Keratinocyte (primary cell): ENCODE data around the gene GOT2. TPM values are rescaled to one million over a fixed set of nuclear protein-coding genes. Genes with fewer than 3 reads are reported as not detected.

Source experiments
- DNase-seq: peaks from one replicate; pipeline ENCODE4 v3.0.0-alpha.2; 2011; ENCODE audit warnings: low read depth, missing footprints, low spot score
- FAIRE-seq: peaks from 2 replicates; lab custom pipeline; 2011; peaks lifted over from hg19 to GRCh38; lab: Jason Lieb, UNC
- H2AFZ ChIP-seq: 2 replicates; pipeline ENCODE4 v1.6.0; 2012; ENCODE audit warnings: low read length, control low read depth, inconsistent platforms; ENCODE audit not compliant: control insufficient read depth
- H3K27ac ChIP-seq: 2 replicates; pipeline ENCODE4 v1.5.1; 2011; ENCODE audit warnings: low read length; ENCODE audit not compliant: control insufficient read depth, insufficient read depth
- H3K27me3 ChIP-seq: 3 replicates; pipeline ENCODE4 v1.6.0; 2011; ENCODE audit warnings: low read length; ENCODE audit not compliant: control insufficient read depth, insufficient read depth; ENCODE audit errors: extremely low read depth
- H3K36me3 ChIP-seq, 2 experiments: 2 replicates in 1 of 2; 3 replicates in 1 of 2; pipeline ENCODE4 v1.5.1; 2011; ENCODE audit warnings: low read length in 2 of 2, mild to moderate bottlenecking in 1 of 2; ENCODE audit not compliant: control insufficient read depth in 2 of 2, insufficient read depth in 2 of 2; ENCODE audit errors: extremely low read depth in 1 of 2
- H3K4me1 ChIP-seq: 3 replicates; pipeline ENCODE4 v1.5.1; 2011; ENCODE audit warnings: low read length; ENCODE audit not compliant: control insufficient read depth, insufficient read depth; ENCODE audit errors: extremely low read depth
- H3K4me2 ChIP-seq: 3 replicates; pipeline ENCODE4 v1.6.0; 2011; ENCODE audit warnings: low read depth, low read length; ENCODE audit not compliant: control insufficient read depth, insufficient read depth; ENCODE audit errors: extremely low read depth
- H3K4me3 ChIP-seq, 3 experiments: fragments of 200-600 bp in 1 of 3; sonication (generic) in 1 of 3; 2 replicates in 2 of 3; 3 replicates in 1 of 3; pipeline ENCODE4 v1.5.1; 2011 to 2016; ENCODE audit warnings: low read length in 3 of 3, mild to moderate bottlenecking in 3 of 3, control low read depth in 2 of 3, inconsistent platforms in 1 of 3, low read depth in 1 of 3, mixed read lengths in 1 of 3, mixed run types in 1 of 3, moderate library complexity in 1 of 3; ENCODE audit not compliant: control insufficient read depth in 2 of 3, insufficient read depth in 2 of 3; ENCODE audit errors: extremely low read depth in 1 of 3
- H3K79me2 ChIP-seq: 2 replicates; pipeline ENCODE4 v1.6.0; 2012; ENCODE audit warnings: low read length; ENCODE audit not compliant: control insufficient read depth, insufficient read depth
- H3K9ac ChIP-seq: 3 replicates; pipeline ENCODE4 v1.6.0; 2011; ENCODE audit warnings: low read length; ENCODE audit not compliant: control insufficient read depth, insufficient read depth; ENCODE audit errors: extremely low read depth
- H3K9me1 ChIP-seq: 3 replicates; pipeline ENCODE4 v1.6.0; 2011; ENCODE audit warnings: low read length; ENCODE audit not compliant: control insufficient read depth, insufficient read depth; ENCODE audit errors: extremely low read depth
- H3K9me3 ChIP-seq: 2 replicates; pipeline ENCODE4 v1.5.1; 2012; ENCODE audit warnings: low read depth, low read length; ENCODE audit not compliant: control insufficient read depth
- H4K20me1 ChIP-seq: 3 replicates; pipeline ENCODE4 v1.6.0; 2011; ENCODE audit warnings: low read length; ENCODE audit not compliant: control insufficient read depth, insufficient read depth; ENCODE audit errors: extremely low read depth
- EZH2 ChIP-seq: IDR thresholded peaks from one replicate; pipeline ENCODE4 v1.6.1; 2012; ENCODE audit warnings: inconsistent platforms, mild to moderate bottlenecking, low read length, moderate library complexity
- dilution Hi-C: fragments of 300-500 bp; cut with MboI; formaldehyde crosslinking; loops from one replicate; pipeline ENCODE4 v1.7.0; 2020; ENCODE audit warnings: low sequenced_read_pairs; ENCODE audit not compliant: extremely low pct_ligation_motif_present
- polyA plus RNA-seq, 5 experiments: library from polyadenylated mRNA; depleted of rRNA in 3 of 5; stranded (reverse) in 3 of 5; stranded (forward) in 1 of 5; unstranded in 1 of 5; fragments of >200 nt; gene quantifications; 1 replicate in 1 of 5; 2 replicates in 3 of 5; 3 replicates in 1 of 5; pipeline versions ENCODE4 v1.2.1 to v1.2.3, GENCODE V29; 2011 to 2012; ENCODE audit warnings: missing spikeins in 2 of 5, low read depth in 1 of 5, low replicate concordance in 1 of 5
- TF ChIP-seq, protein P1 (sequence below), 3 experiments: IDR thresholded peaks in 1 of 3; conservative IDR thresholded peaks in 1 of 3; optimal IDR thresholded peaks in 1 of 3; 2 replicates in 2 of 3; 3 replicates in 1 of 3; pipeline versions ENCODE3 to v1.5.1; 2011; ENCODE audit warnings: low read length in 3 of 3, mild to moderate bottlenecking in 3 of 3, moderate library complexity in 2 of 3, control low read depth in 1 of 3, inconsistent platforms in 1 of 3; ENCODE audit not compliant: insufficient read depth in 2 of 3; ENCODE audit errors: extremely low read depth in 1 of 3

The GOT2 gene
- polyA plus RNA-seq, 1 donor (not counting 4 experiments of a cell fraction or from before 2014, with no cell fraction given), result 99.2 TPM

- Histone ChIP-seq H3K27me3 (no peaks in the 10 kb centered on the region), H3K4me2 (no peak overlapping the region), H3K4me1 (peaks cover 5% of the 10 kb centered on the region), H3K36me3 (no peaks in the 10 kb centered on the region), H3K79me2 (no peaks in the 10 kb centered on the region), H3K4me3 (no peak overlapping the region), H3K9me1 (no peaks in the 10 kb centered on the region), H4K20me1 (no peaks in the 10 kb centered on the region), H2AFZ (no peak overlapping the region), H3K27ac (no peak overlapping the region), H3K9ac (no peak overlapping the region), H3K9me3 (no peaks in the 10 kb centered on the region)
- DNase-seq, result no peak
- FAIRE-seq, result no peak
- TF ChIP-seq, protein P1, sequence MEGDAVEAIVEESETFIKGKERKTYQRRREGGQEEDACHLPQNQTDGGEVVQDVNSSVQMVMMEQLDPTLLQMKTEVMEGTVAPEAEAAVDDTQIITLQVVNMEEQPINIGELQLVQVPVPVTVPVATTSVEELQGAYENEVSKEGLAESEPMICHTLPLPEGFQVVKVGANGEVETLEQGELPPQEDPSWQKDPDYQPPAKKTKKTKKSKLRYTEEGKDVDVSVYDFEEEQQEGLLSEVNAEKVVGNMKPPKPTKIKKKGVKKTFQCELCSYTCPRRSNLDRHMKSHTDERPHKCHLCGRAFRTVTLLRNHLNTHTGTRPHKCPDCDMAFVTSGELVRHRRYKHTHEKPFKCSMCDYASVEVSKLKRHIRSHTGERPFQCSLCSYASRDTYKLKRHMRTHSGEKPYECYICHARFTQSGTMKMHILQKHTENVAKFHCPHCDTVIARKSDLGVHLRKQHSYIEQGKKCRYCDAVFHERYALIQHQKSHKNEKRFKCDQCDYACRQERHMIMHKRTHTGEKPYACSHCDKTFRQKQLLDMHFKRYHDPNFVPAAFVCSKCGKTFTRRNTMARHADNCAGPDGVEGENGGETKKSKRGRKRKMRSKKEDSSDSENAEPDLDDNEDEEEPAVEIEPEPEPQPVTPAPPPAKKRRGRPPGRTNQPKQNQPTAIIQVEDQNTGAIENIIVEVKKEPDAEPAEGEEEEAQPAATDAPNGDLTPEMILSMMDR (optimal IDR thresholded peaks at IDR 0.05 in 1 of 3, IDR thresholded peaks at IDR 0.05 in 1 of 3, conservative IDR thresholded peaks at IDR 0.05 in 1 of 3; ENCODE audit: extremely low read depth in 1 of 3, insufficient read depth in 2 of 3, low read length in 3 of 3), result no peak
- no peak for TF ChIP-seq EZH2
- dilution Hi-C loops, result no loop called here
Observed at GRCh38 chr16:58744497-58744896, 10.4 kb upstream of the GOT2 start.

GRCh38 chr16:58741976-58742375, 7.9 kb upstream of the GOT2 start:
- H4K20me1 ChIP-seq, result no peaks in the 10 kb centered on the region
- TF ChIP-seq, protein P1 (optimal IDR thresholded peaks at IDR 0.05 in 1 of 3, IDR thresholded peaks at IDR 0.05 in 1 of 3, conservative IDR thresholded peaks at IDR 0.05 in 1 of 3; ENCODE audit: extremely low read depth in 1 of 3, insufficient read depth in 2 of 3, low read length in 3 of 3), result no peak
- no peak for TF ChIP-seq EZH2
- H3K4me2 ChIP-seq, result no peak overlapping the region
- dilution Hi-C loops, result no loop called here
- peaks cover 5% of the 10 kb centered on the region for H3K4me1 ChIP-seq
- H3K79me2 ChIP-seq, result no peaks in the 10 kb centered on the region
- FAIRE-seq (no peak), DNase-seq (no peak)
- H3K36me3 ChIP-seq, result no peaks in the 10 kb centered on the region
- no peaks in the 10 kb centered on the region for H3K9me1 ChIP-seq
- H3K27me3 ChIP-seq, result no peaks in the 10 kb centered on the region
- no peak overlapping the region for H3K27ac ChIP-seq
- no peak overlapping the region for H3K4me3 ChIP-seq
- no peak overlapping the region for H2AFZ ChIP-seq
- H3K9me3 ChIP-seq, result no peaks in the 10 kb centered on the region
- no peak overlapping the region for H3K9ac ChIP-seq
